Colonic mucosa (tissue), 4 donors: Measurements from ENCODE around the gene DACT1. TPM values are rescaled to one million over a fixed set of nuclear protein-coding genes. Genes with fewer than 3 reads are reported as not detected.

Experiments used
- DNase-seq: peaks from one replicate; pipeline ENCODE4 v3.0.0-alpha.2; 2020
- H3K27ac ChIP-seq: fragments of 200-600 bp; one replicate; pipeline ENCODE4 v1.8.0; 2021
- H3K27me3 ChIP-seq: fragments of 200-600 bp; one replicate; pipeline ENCODE4 v1.8.0; 2021
- H3K36me3 ChIP-seq: fragments of 200-600 bp; one replicate; pipeline ENCODE4 v1.8.0; 2021
- H3K4me1 ChIP-seq: fragments of 200-600 bp; one replicate; pipeline ENCODE4 v1.8.0; 2021; ENCODE audit warnings: mild to moderate bottlenecking
- H3K4me3 ChIP-seq: fragments of 200-600 bp; one replicate; pipeline ENCODE4 v1.8.0; 2021
- H3K9ac ChIP-seq, 2 donors: one replicate each; pipeline ENCODE4 v1.7.0; 2013; ENCODE audit warnings: control low read depth in 2 of 2, low read depth in 2 of 2, low read length in 2 of 2
- H3K9me3 ChIP-seq: fragments of 200-600 bp; one replicate; pipeline ENCODE4 v1.8.0; 2021
- CTCF ChIP-seq: fragments of 200-600 bp; IDR thresholded peaks from one replicate; pipeline ENCODE4 v1.8.0; 2022; ENCODE audit warnings: antibody characterized with exemption, mild to moderate bottlenecking
- intact Hi-C: fragments of 100-400 bp; cut with DNase I; formaldehyde crosslinking; loops from one replicate; pipeline ENCODE4 v1.14.1; 2022
- total RNA-seq, 2 donors: library from RNA; stranded (reverse); fragmentation: NEBNext Ultra II Directional in 1 of 2; extraction: Animal tissue kit (Norgen Biotek cat#: 25700) in 1 of 2; gene quantifications; one replicate each; pipeline ENCODE4 v1.2.1, GENCODE V29; 2021
- donor health status: healthy.
- donor health status: DM: no; HTN: no; CAD: no.
- donor health status: DM: no; HTN: no; CAD: no.

Gene DACT1
- total RNA-seq, 2 donors from 2014 or later: 1.5 to 4.9 TPM

DNA sequence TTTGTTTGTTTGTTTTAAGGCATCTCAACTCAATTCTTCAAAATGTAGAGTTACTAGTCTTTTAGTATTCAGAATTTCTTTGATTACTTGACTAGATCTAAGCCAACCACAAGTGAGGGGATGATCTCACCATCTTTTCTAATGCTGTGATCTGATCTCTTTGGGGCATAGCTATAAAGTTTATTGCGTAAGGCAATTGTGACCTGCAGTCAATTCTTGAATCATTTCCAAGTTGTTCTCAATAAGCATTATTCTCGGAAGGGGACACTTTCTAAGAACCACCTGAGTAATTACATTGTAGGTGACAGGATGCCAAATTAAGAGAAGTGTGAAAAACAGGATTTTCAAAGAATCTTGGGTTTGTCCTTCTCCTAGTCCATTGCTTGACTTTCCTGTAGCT, 13.1 kb downstream of the DACT1 start:
- no peaks in the 10 kb centered on the region for H3K4me1 ChIP-seq
- no peaks in the 10 kb centered on the region for H3K27me3 ChIP-seq
- DNase-seq: no peak
- no peak overlapping the region for H3K9ac ChIP-seq
- intact Hi-C loops: no loop called here
- TF ChIP-seq CTCF: no peak
- H3K4me3 ChIP-seq: no peak overlapping the region
- H3K36me3 ChIP-seq: no peaks in the 10 kb centered on the region
- no peaks in the 10 kb centered on the region for H3K9me3 ChIP-seq
- H3K27ac ChIP-seq: no peak overlapping the region

- no peak for DNase-seq
- Histone ChIP-seq H3K36me3 (no peaks in the 10 kb centered on the region), H3K9me3 (no peaks in the 10 kb centered on the region), H3K27ac (no peak overlapping the region), H3K4me3 (no peak overlapping the region), H3K4me1 (no peaks in the 10 kb centered on the region), H3K9ac (no peak overlapping the region), H3K27me3 (no peaks in the 10 kb centered on the region)
- no peak for TF ChIP-seq CTCF
- intact Hi-C loops: no loop called here
Observed at GRCh38 chr14:58656671-58657411, 19.1 kb downstream of the DACT1 start.

GRCh38 chr14:58659061-58659460, 21.3 kb downstream of the DACT1 start:
- no peak overlapping the region for H3K4me3 ChIP-seq
- H3K9ac ChIP-seq: no peak overlapping the region
- no peak for DNase-seq
- H3K9me3 ChIP-seq: no peaks in the 10 kb centered on the region
- no peaks in the 10 kb centered on the region for H3K4me1 ChIP-seq
- no peak for TF ChIP-seq CTCF
- no peaks in the 10 kb centered on the region for H3K27me3 ChIP-seq
- intact Hi-C loops: no loop called here
- H3K27ac ChIP-seq: no peak overlapping the region
- H3K36me3 ChIP-seq: no peaks in the 10 kb centered on the region

DNA sequence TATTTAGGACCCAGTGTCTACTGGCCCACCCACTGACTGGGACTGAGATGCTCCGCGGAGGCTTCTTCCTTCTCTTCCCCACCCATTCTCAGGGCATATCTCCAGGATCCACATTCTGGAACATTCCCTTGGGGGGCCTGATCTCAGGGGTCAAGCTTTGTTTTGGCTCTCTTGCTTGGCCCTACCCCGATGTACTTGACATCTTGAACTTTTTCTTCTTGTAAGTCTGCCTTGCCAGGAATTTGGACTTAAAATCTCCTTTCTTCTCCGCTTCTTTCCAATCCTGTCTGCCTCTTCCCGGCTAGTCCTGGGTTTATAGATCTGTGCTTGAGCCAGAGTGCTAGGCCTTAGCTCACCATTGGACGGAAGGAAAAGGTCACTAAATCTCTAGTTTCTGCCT, 22.1 kb downstream of the DACT1 start:
- no peak overlapping the region for H3K4me3 ChIP-seq
- H3K9ac ChIP-seq: no peak overlapping the region
- no peaks in the 10 kb centered on the region for H3K9me3 ChIP-seq
- no peaks in the 10 kb centered on the region for H3K4me1 ChIP-seq
- H3K36me3 ChIP-seq: no peaks in the 10 kb centered on the region
- intact Hi-C loops: no loop called here
- peak; percentile 37 for DNase-seq
- no peak for TF ChIP-seq CTCF
- H3K27ac ChIP-seq: no peak overlapping the region
- no peaks in the 10 kb centered on the region for H3K27me3 ChIP-seq

GRCh38 chr14:58660407-58660806, 22.6 kb downstream of the DACT1 start:
- no peaks in the 10 kb centered on the region for H3K4me1 ChIP-seq
- TF ChIP-seq CTCF: no peak
- no peaks in the 10 kb centered on the region for H3K27me3 ChIP-seq
- no peak overlapping the region for H3K4me3 ChIP-seq
- H3K9ac ChIP-seq: no peak overlapping the region
- no peaks in the 10 kb centered on the region for H3K36me3 ChIP-seq
- no peaks in the 10 kb centered on the region for H3K9me3 ChIP-seq
- no peak for DNase-seq
- H3K27ac ChIP-seq: no peak overlapping the region
- intact Hi-C loops: no loop called here
